Measurements from ENCODE around the gene FBXW7. TPM values are rescaled to one million over a fixed set of nuclear protein-coding genes. Genes with fewer than 3 reads are reported as not detected.

FBXW7 gene
- total RNA-seq, 1 donor from 2014 or later, result 126 TPM

- peak; percentile 12 for DNase-seq
Measured at GRCh38 chr4:152369902-152370295, 166.0 kb downstream of the FBXW7 start.

- no peak for DNase-seq
Measured at GRCh38 chr4:152369203-152369901, 166.5 kb downstream of the FBXW7 start.

- peak; percentile 27 for DNase-seq
Measured at GRCh38 chr4:152368001-152368400, 167.9 kb downstream of the FBXW7 start.

- no peak for DNase-seq
Measured at GRCh38 chr4:152364883-152365282, 171.0 kb downstream of the FBXW7 start.

GRCh38 chr4:152364383-152364782, 171.5 kb downstream of the FBXW7 start:
- no peak for DNase-seq

GRCh38 chr4:152363904-152364303, 172.0 kb downstream of the FBXW7 start:
- no peak for DNase-seq

- no peak for DNase-seq
Measured at GRCh38 chr4:152363086-152363485, 172.8 kb downstream of the FBXW7 start.

GRCh38 chr4:152360045-152360410, 175.9 kb downstream of the FBXW7 start:
- no peak for DNase-seq

GRCh38 chr4:152359208-152360044, 176.5 kb downstream of the FBXW7 start:
- no peak for DNase-seq

GRCh38 chr4:152357206-152357605, 178.7 kb downstream of the FBXW7 start:
- DNase-seq, result no peak

- DNase-seq, result no peak
Measured at GRCh38 chr4:152356428-152357034, 179.4 kb downstream of the FBXW7 start.

- DNase-seq, result peak; percentile 96
Measured at GRCh38 chr4:152352622-152353116, 183.2 kb downstream of the FBXW7 start.

GRCh38 chr4:152352215-152352614, 183.7 kb downstream of the FBXW7 start:
- DNase-seq, result no peak

GRCh38 chr4:152351080-152351479, 184.8 kb downstream of the FBXW7 start:
- no peak for DNase-seq

GRCh38 chr4:152348670-152349069, 187.2 kb downstream of the FBXW7 start:
- DNase-seq, result peak; percentile 43

- DNase-seq, result no peak
Measured at GRCh38 chr4:152346979-152347378, 188.9 kb downstream of the FBXW7 start.

GRCh38 chr4:152346526-152346925, 189.4 kb downstream of the FBXW7 start:
- DNase-seq, result no peak

- DNase-seq, result no peak
Measured at GRCh38 chr4:152344001-152344400, 191.9 kb downstream of the FBXW7 start.

GRCh38 chr4:152342293-152342692, 193.6 kb downstream of the FBXW7 start:
- DNase-seq, result no peak

GRCh38 chr4:152340818-152341217, 195.1 kb downstream of the FBXW7 start:
- no peak for DNase-seq

- DNase-seq, result no peak
Measured at GRCh38 chr4:152339576-152339975, 196.3 kb downstream of the FBXW7 start.

GRCh38 chr4:152334931-152335330, 201.0 kb downstream of the FBXW7 start:
- DNase-seq, result no peak

GRCh38 chr4:152331042-152331441, 204.8 kb downstream of the FBXW7 start:
- DNase-seq, result no peak
